Measurements from ENCODE around the gene SPAG16.

DNA sequence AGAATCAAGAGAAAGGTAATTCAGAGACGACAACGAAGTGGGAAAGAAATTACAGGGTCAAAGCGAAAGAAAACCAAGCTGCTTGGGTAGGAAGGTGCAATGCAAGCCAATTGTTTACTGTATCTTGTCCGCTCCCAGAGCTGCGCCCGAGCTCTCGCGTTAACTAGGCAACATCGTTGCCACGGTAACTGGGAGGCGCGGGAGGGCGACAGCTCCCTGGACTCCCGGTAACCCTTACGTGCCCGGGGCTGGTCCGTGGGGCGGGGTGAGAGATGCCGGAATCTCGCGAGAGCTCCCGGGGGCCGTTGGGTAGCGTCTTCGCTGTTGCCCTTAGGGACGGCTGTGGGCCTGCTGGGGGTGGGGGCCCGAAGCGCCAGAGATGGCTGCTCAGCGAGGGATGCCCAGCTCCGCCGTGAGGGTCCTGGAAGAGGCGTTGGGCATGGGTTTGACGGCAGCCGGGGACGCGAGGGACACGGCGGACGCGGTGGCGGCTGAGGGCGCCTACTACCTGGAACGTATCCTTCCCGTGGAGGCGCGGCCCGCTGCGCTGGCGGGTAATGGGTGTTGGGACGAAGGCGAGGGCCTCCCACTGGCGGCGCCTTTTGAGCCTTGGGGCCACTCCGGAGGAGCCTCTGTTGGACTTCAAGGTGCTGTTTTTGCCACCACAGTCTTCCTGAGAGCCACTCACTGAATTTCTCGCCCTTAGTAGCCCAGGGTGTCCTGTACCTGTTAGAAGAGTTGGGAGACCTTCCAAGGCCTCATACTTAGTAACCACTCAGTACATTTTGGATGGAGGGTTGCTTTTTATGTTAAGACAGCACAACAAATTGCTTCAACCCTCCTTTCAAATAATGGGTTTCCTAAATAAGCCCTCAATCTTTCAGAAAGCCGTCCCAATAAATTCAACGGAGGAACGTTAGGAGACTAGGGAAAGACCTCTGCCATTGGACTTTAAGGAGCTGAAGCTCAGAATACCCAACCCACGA, at the start of gene SPAG16:
- TF ChIP-seq, protein P1, sequence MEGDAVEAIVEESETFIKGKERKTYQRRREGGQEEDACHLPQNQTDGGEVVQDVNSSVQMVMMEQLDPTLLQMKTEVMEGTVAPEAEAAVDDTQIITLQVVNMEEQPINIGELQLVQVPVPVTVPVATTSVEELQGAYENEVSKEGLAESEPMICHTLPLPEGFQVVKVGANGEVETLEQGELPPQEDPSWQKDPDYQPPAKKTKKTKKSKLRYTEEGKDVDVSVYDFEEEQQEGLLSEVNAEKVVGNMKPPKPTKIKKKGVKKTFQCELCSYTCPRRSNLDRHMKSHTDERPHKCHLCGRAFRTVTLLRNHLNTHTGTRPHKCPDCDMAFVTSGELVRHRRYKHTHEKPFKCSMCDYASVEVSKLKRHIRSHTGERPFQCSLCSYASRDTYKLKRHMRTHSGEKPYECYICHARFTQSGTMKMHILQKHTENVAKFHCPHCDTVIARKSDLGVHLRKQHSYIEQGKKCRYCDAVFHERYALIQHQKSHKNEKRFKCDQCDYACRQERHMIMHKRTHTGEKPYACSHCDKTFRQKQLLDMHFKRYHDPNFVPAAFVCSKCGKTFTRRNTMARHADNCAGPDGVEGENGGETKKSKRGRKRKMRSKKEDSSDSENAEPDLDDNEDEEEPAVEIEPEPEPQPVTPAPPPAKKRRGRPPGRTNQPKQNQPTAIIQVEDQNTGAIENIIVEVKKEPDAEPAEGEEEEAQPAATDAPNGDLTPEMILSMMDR (IDR thresholded peaks at IDR 0.05), result peak in 1 of 4 experiments; percentile 11
- TF ChIP-seq POLR2AphosphoS5 (IDR thresholded peaks at IDR 0.05) (peak; percentile 83), POLR2A (IDR thresholded peaks at IDR 0.05) (peak; percentile 45)

All from prostate gland (tissue), 2 donors.